GM12874 (cell line): ENCODE data around the gene TMIGD2.

Experiments used
- TF ChIP-seq, protein P1 (sequence below): IDR thresholded peaks from 2 replicates; pipeline ENCODE4 v1.5.1; 2011; ENCODE audit warnings: low read depth, mild to moderate bottlenecking, control low read depth, low read length, moderate library complexity; ENCODE audit not compliant: insufficient read depth

The TMIGD2 gene

DNA sequence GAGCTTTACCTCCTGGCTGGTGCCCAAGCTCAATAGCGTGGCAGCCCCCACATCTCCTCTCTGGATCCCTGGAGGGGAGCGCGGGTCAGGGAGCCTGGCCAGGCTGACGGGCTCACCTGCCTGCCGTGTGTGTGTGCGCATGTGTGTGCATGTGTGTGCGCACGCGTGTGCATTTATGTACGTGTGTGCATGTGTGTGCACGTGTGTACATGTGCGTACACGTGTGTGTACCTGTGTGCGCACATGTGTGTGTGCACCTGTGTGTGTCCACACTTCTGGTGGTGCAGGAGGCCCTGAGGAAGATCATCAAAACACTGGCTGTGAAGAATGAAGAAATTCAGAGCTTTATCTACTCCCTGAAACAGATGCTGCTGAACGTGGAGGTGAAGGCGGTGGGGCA, 3.5 kb upstream of the TMIGD2 start:
- TF ChIP-seq, protein P1, sequence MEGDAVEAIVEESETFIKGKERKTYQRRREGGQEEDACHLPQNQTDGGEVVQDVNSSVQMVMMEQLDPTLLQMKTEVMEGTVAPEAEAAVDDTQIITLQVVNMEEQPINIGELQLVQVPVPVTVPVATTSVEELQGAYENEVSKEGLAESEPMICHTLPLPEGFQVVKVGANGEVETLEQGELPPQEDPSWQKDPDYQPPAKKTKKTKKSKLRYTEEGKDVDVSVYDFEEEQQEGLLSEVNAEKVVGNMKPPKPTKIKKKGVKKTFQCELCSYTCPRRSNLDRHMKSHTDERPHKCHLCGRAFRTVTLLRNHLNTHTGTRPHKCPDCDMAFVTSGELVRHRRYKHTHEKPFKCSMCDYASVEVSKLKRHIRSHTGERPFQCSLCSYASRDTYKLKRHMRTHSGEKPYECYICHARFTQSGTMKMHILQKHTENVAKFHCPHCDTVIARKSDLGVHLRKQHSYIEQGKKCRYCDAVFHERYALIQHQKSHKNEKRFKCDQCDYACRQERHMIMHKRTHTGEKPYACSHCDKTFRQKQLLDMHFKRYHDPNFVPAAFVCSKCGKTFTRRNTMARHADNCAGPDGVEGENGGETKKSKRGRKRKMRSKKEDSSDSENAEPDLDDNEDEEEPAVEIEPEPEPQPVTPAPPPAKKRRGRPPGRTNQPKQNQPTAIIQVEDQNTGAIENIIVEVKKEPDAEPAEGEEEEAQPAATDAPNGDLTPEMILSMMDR = no peak

DNA sequence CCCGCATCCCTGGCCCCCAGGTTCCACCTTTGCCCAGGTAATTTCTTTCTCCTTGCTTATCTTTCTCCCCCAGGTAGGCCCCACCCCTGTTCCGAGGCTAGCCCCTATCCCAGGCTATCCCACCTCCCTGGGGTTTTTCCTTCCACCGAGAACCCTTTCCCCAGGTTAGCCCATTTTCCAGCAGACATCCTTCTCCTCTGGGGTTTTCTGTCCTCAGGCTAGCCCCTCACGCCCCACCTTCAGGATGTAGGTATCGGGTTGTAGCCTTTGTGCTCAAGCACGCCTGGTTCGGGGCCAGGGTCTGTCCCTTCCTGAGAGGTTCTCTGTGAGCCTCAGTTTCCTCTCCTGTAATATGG, 3.0 kb upstream of the TMIGD2 start:
- TF ChIP-seq, protein P1 = no peak

DNA sequence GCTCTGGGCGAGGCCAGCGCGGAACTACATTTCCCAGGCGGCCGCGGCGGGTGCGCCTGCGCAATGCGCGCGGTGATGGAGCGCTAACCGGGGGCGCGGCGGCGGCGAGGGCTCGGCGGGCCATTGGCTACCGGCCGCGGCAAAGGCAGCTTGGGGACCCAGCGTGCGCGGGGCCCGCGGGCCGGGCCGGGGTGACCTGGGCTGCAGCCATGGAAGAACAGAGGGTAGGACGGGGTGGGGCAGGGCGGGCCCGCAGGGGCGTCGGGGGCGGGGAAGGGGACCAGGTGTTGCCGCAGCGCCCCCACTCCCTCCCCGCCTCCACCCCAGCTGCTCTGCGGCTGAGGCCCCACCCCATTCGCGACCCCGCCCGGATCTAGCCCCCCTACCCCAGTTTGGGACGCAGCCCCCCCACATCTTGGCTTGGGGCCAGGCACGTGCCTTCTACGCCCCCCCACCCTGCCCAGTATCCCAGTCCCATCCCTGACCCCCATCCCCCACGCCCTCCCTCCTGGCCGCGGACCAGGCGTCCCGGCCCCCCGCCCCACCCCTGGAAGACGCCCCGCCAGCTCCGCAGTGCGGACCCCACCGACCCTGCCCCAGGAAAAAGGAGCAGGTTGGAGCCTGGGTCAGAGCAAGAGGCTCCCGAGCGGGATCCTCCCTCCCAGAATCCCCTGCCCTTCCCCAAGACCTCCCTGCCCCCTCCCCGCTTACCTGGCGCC, 2.5 kb upstream of the TMIGD2 start, which contains the start of gene FSD1:
Gene FSD1, plus strand, starts transcription at position 61 of the 719 bp plus-strand sequence. Its CDS starts 149 bp downstream, at position 210.
- TF ChIP-seq, protein P1 = no peak

DNA sequence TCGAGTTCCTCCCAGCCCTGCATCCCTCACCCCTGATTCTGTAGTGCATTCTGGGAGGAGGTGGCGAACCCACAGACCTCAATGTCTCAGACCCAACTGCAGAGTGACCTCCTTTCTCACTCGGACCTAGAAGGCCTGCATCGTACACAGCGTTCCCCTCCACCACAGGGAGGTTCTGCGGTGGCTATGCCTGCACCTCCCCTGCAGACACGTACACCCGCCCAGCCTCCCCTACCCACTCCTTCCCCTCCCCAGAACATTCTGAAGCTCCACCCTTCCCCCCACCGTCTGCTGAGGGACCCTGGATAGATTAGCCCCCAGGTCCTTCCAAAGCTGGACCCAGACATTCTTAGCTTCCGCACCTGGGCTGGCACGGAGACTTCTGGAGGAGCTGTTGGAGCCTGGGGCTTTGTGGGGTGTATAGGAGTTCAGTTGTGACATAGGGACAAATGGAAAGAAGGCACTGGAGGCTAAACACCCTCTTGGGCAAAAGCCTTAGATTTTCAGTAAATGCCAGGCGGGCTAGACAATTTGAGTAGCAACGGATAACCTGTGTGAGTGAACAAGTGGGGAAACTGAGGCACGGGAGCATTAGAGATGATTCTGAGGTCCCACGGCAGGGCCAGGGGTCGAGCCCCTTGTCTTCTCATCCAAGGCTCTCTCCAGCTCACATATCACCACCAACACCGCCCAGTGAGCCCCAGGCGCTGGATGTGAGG, 1.8 kb upstream of the TMIGD2 start:
- TF ChIP-seq, protein P1 = no peak

DNA sequence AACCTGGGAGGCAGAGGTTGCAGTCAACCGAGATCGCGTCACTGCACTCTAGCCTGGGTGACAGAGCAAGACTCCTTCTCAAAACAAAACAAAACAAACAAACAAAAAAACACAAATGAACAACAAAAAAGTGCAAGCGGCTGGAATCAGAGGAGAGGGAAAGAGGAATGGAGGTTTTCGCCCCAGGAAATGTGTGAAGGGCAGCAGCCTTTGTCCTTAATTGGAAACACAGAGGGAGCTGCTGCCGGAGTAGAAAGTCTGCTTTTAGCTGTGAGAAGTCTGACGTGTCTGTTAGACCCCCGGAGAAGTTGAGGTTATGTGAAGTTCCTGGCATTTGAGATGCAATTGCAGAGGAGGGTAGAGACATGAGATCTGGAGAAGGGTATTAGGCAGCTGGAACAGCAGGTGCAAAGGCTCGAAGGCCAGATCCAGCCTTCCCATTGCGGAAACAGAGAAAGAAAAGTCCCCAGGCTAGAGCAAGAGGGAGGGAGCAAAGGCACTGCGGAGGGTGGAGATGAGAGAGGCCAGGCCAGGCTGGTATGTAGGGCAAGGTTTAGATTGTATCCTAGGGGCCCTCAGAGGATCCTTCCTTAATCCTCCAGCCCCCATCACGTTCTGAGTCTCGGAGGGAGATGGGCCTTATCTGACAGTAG, 473 bp downstream of the TMIGD2 start:
- TF ChIP-seq, protein P1 = no peak

DNA sequence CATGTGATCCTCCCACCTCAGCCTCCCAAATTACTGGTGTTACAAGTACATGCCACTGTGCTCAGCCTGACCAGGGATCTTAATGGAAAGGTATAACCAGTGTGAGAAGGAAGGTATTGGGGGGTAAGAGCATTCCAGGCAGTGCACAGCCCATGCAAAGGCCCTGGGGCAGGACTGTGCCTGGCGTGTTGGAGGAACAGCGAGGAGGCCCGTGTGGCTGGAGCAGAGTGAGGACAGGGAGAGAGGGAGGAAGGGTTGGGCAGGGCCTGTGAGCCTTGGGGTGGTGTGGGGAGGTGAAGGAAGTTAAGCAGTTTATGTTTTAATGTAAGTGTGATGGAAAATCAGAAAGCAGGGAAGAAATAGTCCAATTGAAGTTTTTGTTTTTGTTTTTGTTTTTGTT, 1.6 kb downstream of the TMIGD2 start:
- TF ChIP-seq, protein P1 = no peak

DNA sequence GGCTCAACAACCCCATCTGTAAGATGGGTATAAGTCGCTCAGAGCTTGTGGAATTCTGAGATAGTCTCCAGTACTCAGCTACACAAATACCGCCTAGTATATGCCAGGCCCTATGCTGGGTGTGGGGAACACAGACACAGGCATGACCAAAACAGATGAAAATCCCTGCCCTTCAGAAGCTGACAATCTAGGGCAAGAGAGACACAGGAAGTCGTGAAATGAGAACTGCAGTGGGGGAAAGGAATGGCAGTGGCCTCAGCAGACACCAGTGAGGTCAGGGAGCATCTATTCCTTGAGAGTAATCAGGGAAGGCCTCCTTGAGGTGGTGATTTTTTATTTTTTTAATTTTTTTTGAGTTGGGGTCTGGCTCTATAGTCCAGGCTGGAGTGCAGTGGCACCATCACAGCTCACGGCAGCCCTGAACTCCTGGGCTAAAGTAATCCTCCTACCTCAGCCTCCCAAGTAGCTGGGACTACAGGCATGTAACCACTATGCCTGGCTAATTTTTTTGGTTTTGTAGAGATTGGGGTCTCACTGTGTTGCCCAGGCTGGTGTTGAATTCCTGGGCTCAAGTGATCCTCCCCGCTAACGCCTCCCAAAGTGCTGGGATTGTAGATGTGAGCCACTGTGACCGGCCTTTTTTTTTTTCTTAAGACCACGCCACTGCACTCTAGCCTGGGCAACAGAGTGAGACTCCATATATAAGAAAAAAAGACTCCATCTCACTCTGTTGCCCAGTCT, 3.2 kb downstream of the TMIGD2 start:
- TF ChIP-seq, protein P1 = no peak
